HEK293 (cell line): ENCODE data around the gene TCHHL1.

ENCODE experiments used
- CTCF ChIA-PET: fragments of 350-600 bp; formaldehyde crosslinking; extraction: SDS; loops from one replicate; lab custom pipeline; 2021; ENCODE audit warnings: antibody characterized with exemption; lab: Yijun Ruan, JAX
- POLR2A ChIA-PET: fragments of 300-600 bp; formaldehyde crosslinking; extraction: SDS; loops from one replicate; lab custom pipeline; 2020; ENCODE audit warnings: antibody characterized with exemption, inconsistent platforms; lab: Yijun Ruan, JAX
- H3K27ac ChIP-seq: fragments of 200-500 bp; sonication (Bioruptor generic); 2 replicates; pipeline ENCODE4 v1.5.1; 2014; ENCODE audit warnings: low read depth, low read length, control low read depth, inconsistent platforms; ENCODE audit errors: extremely low read depth
- H3K36me3 ChIP-seq, 2 experiments: fragments of 200-500 bp in 1 of 2; sonication (Bioruptor generic) in 1 of 2; 1 replicate in 1 of 2; 2 replicates in 1 of 2; pipeline ENCODE4 v1.5.1; 2014 to 2017; ENCODE audit warnings: inconsistent platforms in 2 of 2, low read length in 2 of 2; ENCODE audit not compliant: control insufficient read depth in 2 of 2, insufficient read depth in 1 of 2
- H3K4me1 ChIP-seq: fragments of 200-500 bp; sonication (Bioruptor generic); 2 replicates; pipeline ENCODE4 v1.5.1; 2014; ENCODE audit warnings: mild to moderate bottlenecking, low read length, inconsistent platforms; ENCODE audit not compliant: control insufficient read depth, insufficient read depth
- H3K4me3 ChIP-seq: 2 replicates; pipeline ENCODE4 v1.5.1; 2011; ENCODE audit warnings: low read depth, mild to moderate bottlenecking, control low read depth, low read length, moderate library complexity
- H3K9me3 ChIP-seq: fragments of 200-500 bp; sonication (Bioruptor generic); 2 replicates; pipeline ENCODE4 v1.5.1; 2014; ENCODE audit warnings: low read depth, low read length, inconsistent platforms; ENCODE audit not compliant: control insufficient read depth, insufficient read depth
- ATF2 ChIP-seq: fragments of 450-650 bp; formaldehyde crosslinking; IDR thresholded peaks from 2 replicates; pipeline ENCODE4 v1.5.1; 2016; ENCODE audit warnings: missing biosample characterization, missing genetic modification characterization, low read depth
- IKZF3 ChIP-seq: fragments of 450-650 bp; IDR thresholded peaks from 2 replicates; pipeline ENCODE4 v1.5.0; 2018; ENCODE audit warnings: missing biosample characterization, mild to moderate bottlenecking, missing genetic modification characterization, moderate library complexity
- ZBTB44 ChIP-seq: fragments of 450-650 bp; IDR thresholded peaks from 2 replicates; pipeline ENCODE4 v1.5.1; 2018; ENCODE audit warnings: missing biosample characterization, mild to moderate bottlenecking, missing genetic modification characterization
- ZBTB8A ChIP-seq: fragments of 450-650 bp; formaldehyde crosslinking; IDR thresholded peaks from 2 replicates; pipeline ENCODE4 v1.5.1; 2016; ENCODE audit warnings: missing biosample characterization, missing genetic modification characterization
- ZFP69B ChIP-seq: fragments of 450-650 bp; formaldehyde crosslinking; IDR thresholded peaks from 2 replicates; pipeline ENCODE4 v1.5.1; 2016; ENCODE audit warnings: missing biosample characterization, missing genetic modification characterization
- ZNF121 ChIP-seq: fragments of 450-650 bp; formaldehyde crosslinking; IDR thresholded peaks from 2 replicates; pipeline ENCODE4 v1.5.1; 2016; ENCODE audit warnings: missing biosample characterization, missing genetic modification characterization
- ZNF146 ChIP-seq: fragments of 450-650 bp; formaldehyde crosslinking; IDR thresholded peaks from 2 replicates; pipeline ENCODE4 v1.5.1; 2016; ENCODE audit warnings: missing biosample characterization, missing genetic modification characterization
- ZNF157 ChIP-seq: fragments of 450-650 bp; formaldehyde crosslinking; IDR thresholded peaks from 2 replicates; pipeline ENCODE4 v1.5.1; 2016; ENCODE audit warnings: missing biosample characterization, missing genetic modification characterization
- ZNF211 ChIP-seq: fragments of 450-650 bp; formaldehyde crosslinking; IDR thresholded peaks from 2 replicates; pipeline ENCODE4 v1.5.1; 2016; ENCODE audit warnings: low read depth, missing biosample characterization, missing genetic modification characterization
- ZNF335 ChIP-seq: fragments of 450-650 bp; formaldehyde crosslinking; conservative IDR thresholded peaks from 2 replicates; pipeline ENCODE4 v1.5.1; 2016; ENCODE audit warnings: missing biosample characterization, missing genetic modification characterization
- ZNF350 ChIP-seq: fragments of 450-650 bp; formaldehyde crosslinking; IDR thresholded peaks from 2 replicates; pipeline ENCODE4 v1.5.0; 2017; ENCODE audit warnings: missing biosample characterization, mild to moderate bottlenecking, missing genetic modification characterization
- ZNF366 ChIP-seq: fragments of 450-650 bp; formaldehyde crosslinking; conservative IDR thresholded peaks from 2 replicates; pipeline ENCODE4 v1.5.1; 2016; ENCODE audit warnings: missing biosample characterization, missing genetic modification characterization
- ZNF488 ChIP-seq: fragments of 450-650 bp; formaldehyde crosslinking; IDR thresholded peaks from 2 replicates; pipeline ENCODE4 v1.5.1; 2016; ENCODE audit warnings: missing biosample characterization, missing genetic modification characterization
- ZNF510 ChIP-seq: fragments of 450-650 bp; formaldehyde crosslinking; IDR thresholded peaks from 2 replicates; pipeline ENCODE4 v1.5.1; 2018; ENCODE audit warnings: mild to moderate bottlenecking, missing genetic modification characterization, missing biosample characterization; ENCODE audit not compliant: insufficient replicate concordance
- ZNF521 ChIP-seq: fragments of 450-650 bp; formaldehyde crosslinking; IDR thresholded peaks from 2 replicates; pipeline ENCODE4 v1.5.1; 2017; ENCODE audit warnings: missing biosample characterization, mild to moderate bottlenecking, missing genetic modification characterization
- ZNF530 ChIP-seq: fragments of 450-650 bp; formaldehyde crosslinking; IDR thresholded peaks from 2 replicates; pipeline ENCODE4 v1.5.1; 2016; ENCODE audit warnings: low read depth, missing biosample characterization, missing genetic modification characterization
- ZNF558 ChIP-seq: fragments of 450-650 bp; formaldehyde crosslinking; IDR thresholded peaks from 2 replicates; pipeline ENCODE4 v1.5.1; 2016; ENCODE audit warnings: missing biosample characterization, missing genetic modification characterization
- ZNF585B ChIP-seq: fragments of 450-650 bp; formaldehyde crosslinking; IDR thresholded peaks from 2 replicates; pipeline ENCODE4 v1.5.1; 2016; ENCODE audit warnings: missing biosample characterization, missing genetic modification characterization
- ZNF600 ChIP-seq: fragments of 450-650 bp; formaldehyde crosslinking; IDR thresholded peaks from 2 replicates; pipeline ENCODE4 v1.5.1; 2016; ENCODE audit warnings: missing biosample characterization, missing genetic modification characterization
- ZNF664 ChIP-seq: fragments of 450-650 bp; formaldehyde crosslinking; IDR thresholded peaks from 2 replicates; pipeline ENCODE4 v1.5.1; 2016; ENCODE audit warnings: missing biosample characterization, missing genetic modification characterization
- ZXDB ChIP-seq: fragments of 450-650 bp; formaldehyde crosslinking; IDR thresholded peaks from 2 replicates; pipeline ENCODE4 v1.5.1; 2016; ENCODE audit warnings: missing biosample characterization, missing genetic modification characterization
- TF ChIP-seq, protein P1 (sequence below): fragments of 450-650 bp; formaldehyde crosslinking; IDR thresholded peaks from 2 replicates; pipeline ENCODE4 v1.5.1; 2016; ENCODE audit warnings: missing biosample characterization, missing genetic modification characterization
- TF ChIP-seq, protein P2 (sequence below): fragments of 450-650 bp; IDR thresholded peaks from 2 replicates; pipeline ENCODE4 v1.5.1; 2018; ENCODE audit warnings: missing biosample characterization, missing genetic modification characterization
- TF ChIP-seq, protein P3 (sequence below): fragments of 450-650 bp; formaldehyde crosslinking; IDR thresholded peaks from 2 replicates; pipeline ENCODE4 v1.5.1; 2016; ENCODE audit warnings: missing biosample characterization, missing genetic modification characterization

Gene TCHHL1

DNA sequence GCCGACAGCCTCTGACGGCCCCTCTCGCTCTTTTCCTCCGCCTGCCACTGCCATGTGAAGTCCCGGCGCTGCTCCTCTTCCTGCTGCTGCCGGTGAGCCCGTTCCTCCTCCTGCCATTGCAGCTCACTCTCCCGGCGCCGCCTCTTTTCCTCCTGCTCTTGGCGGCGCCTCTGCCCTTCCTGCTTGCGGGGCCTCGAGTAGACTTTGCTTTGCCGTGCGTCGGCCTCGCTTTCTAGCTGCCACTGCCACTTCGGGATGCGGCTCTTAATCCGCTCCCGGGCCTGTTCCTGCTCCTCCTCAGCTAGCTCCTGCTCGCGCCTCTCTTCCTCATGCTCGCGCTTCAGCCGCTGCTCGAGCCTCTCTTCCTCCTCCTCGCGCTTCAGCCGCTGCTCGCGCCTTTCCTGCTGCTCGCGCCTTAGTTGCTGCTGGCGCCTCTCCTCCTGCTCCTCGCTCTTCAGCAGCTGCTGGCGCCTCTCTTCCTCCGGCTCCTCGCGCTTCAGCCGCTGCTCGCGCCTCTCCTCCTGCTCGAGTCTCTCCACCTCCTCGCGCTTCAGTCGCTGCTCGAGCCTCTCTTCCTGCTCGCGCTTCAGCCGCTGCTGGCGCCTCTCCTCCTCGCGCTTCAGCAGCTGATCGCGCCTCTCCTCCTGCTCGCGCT lies 22.1 kb upstream of the TCHHL1 start (continued):
- TF ChIP-seq ZNF146 (tag by site-specific recombination) (no peak), ZFP69B (no peak), ZXDB (tag by site-specific recombination) (no peak), ZNF600 (tag by site-specific recombination) (no peak), ZNF510 (tag by site-specific recombination) (no peak)

DNA sequence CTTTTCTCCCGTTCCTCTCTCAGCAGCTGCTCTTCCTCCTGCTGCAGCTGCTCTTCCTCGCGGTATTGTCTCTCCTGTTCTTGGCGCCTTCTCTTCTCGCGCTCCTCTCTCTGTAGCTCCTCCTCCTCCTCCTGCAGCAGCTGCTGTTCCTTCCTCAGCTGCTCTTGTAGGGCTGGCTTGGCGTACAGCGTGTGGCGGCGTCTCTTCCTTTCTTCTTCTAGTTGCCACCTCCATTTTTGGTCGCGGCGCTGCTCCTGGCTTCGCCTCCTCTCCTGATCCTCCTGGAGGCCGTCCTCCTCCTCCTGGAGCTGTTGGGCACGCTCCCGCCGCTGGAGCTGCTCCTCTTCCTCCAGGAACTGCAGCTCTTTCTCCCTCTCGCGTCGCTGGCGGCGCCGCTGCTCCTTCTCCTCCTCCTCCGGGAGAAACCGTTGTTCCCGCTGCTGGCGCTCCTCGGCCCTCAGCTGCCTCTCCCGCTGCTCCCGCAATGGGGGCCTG lies 21.5 kb upstream of the TCHHL1 start:
- Histone ChIP-seq H3K4me3 (peak overlapping the region; percentile 39), H3K27ac (peak overlapping the region; percentile 17; the same call in 1 of the 2 replicates), H3K9me3 (no peaks in the 10 kb centered on the region), H3K36me3 (no peaks in the 10 kb centered on the region), H3K4me1 (peaks cover 4% of the 10 kb centered on the region; the same call in 1 of the 2 replicates)
- POLR2A ChIA-PET: interaction anchor here (0.7 to 2.5 kb wide), 3 partner anchors 57 to 571 kb away, joined by 4 to 8 read pairs (median 5); partner anchors contain the start of genes S100A11 and TUFT1
- CTCF ChIA-PET: interaction anchor here (0.6 to 9.4 kb wide), 9 partner anchors 12 to 370 kb away, joined by 3 to 66 read pairs (median 5); no protein-coding TSS in a partner anchor
- TF ChIP-seq ZNF350 (tag by site-specific recombination) (no peak), ZNF558 (tag by site-specific recombination) (no peak), ZNF121 (no peak), ZNF510 (tag by site-specific recombination) (no peak), ZNF530 (tag by site-specific recombination) (no peak), IKZF3 (tag by site-specific recombination) (peak; percentile 29), ZNF211 (tag by site-specific recombination) (no peak), ZNF600 (tag by site-specific recombination) (peak; percentile 65; the same call in 1 of the 2 replicates), ZBTB8A (tag by site-specific recombination) (no peak), ZNF366 (tag by site-specific recombination) (peak; percentile 71), ZNF488 (tag by site-specific recombination) (no peak), ZNF157 (tag by site-specific recombination) (no peak), ZNF521 (tag by site-specific recombination) (no peak), ATF2 (tag by site-specific recombination) (no peak), ZNF664 (no peak), ZNF585B (tag by site-specific recombination) (0 out of 2 replicates have a peak, but pooled peaks have one; percentile 5), ZBTB44 (tag by site-specific recombination) (no peak), ZNF335 (no peak)
- TF ChIP-seq, protein P1, sequence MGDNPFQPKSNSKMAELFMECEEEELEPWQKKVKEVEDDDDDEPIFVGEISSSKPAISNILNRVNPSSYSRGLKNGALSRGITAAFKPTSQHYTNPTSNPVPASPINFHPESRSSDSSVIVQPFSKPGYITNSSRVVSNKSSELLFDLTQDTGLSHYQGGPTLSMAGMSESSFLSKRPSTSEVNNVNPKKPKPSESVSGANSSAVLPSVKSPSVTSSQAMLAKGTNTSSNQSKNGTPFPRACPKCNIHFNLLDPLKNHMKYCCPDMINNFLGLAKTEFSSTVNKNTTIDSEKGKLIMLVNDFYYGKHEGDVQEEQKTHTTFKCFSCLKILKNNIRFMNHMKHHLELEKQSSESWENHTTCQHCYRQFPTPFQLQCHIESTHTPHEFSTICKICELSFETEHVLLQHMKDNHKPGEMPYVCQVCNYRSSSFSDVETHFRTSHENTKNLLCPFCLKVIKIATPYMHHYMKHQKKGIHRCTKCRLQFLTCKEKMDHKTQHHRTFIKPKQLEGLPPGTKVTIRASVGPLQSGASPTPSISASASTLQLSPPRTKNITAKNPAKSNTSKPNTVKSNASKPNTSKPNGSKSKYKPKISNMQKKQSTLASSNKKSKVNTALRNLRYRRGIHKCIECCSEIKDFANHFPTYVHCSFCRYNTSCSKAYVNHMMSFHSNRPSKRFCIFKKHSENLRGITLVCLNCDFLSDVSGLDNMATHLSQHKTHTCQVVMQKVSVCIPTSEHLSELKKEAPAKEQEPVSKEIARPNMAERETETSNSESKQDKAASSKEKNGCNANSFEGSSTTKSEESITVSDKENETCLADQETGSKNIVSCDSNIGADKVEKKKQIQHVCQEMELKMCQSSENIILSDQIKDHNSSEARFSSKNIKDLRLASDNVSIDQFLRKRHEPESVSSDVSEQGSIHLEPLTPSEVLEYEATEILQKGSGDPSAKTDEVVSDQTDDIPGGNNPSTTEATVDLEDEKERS (tag by site-specific recombination): no peak; the same call in 1 of the 2 replicates
- TF ChIP-seq, protein P2, sequence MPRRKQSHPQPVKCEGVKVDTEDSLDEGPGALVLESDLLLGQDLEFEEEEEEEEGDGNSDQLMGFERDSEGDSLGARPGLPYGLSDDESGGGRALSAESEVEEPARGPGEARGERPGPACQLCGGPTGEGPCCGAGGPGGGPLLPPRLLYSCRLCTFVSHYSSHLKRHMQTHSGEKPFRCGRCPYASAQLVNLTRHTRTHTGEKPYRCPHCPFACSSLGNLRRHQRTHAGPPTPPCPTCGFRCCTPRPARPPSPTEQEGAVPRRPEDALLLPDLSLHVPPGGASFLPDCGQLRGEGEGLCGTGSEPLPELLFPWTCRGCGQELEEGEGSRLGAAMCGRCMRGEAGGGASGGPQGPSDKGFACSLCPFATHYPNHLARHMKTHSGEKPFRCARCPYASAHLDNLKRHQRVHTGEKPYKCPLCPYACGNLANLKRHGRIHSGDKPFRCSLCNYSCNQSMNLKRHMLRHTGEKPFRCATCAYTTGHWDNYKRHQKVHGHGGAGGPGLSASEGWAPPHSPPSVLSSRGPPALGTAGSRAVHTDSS (tag by site-specific recombination): no peak; the same call in 1 of the 2 replicates
- TF ChIP-seq, protein P3, sequence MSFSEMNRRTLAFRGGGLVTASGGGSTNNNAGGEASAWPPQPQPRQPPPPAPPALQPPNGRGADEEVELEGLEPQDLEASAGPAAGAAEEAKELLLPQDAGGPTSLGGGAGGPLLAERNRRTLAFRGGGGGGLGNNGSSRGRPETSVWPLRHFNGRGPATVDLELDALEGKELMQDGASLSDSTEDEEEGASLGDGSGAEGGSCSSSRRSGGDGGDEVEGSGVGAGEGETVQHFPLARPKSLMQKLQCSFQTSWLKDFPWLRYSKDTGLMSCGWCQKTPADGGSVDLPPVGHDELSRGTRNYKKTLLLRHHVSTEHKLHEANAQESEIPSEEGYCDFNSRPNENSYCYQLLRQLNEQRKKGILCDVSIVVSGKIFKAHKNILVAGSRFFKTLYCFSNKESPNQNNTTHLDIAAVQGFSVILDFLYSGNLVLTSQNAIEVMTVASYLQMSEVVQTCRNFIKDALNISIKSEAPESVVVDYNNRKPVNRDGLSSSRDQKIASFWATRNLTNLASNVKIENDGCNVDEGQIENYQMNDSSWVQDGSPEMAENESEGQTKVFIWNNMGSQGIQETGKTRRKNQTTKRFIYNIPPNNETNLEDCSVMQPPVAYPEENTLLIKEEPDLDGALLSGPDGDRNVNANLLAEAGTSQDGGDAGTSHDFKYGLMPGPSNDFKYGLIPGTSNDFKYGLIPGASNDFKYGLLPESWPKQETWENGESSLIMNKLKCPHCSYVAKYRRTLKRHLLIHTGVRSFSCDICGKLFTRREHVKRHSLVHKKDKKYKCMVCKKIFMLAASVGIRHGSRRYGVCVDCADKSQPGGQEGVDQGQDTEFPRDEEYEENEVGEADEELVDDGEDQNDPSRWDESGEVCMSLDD: no peak
